ENCODE results near the gene ASAP3.

Gene ASAP3

GRCh38 chr1:23526329-23527041 is 42.5 kb upstream of the ASAP3 start:
- TF ChIP-seq TCF4 (CRISPR knock-in tag; IDR thresholded peaks at IDR 0.05; ENCODE audit: borderline replicate concordance) (no peak), ZC3H10 (CRISPR knock-in tag; IDR thresholded peaks at IDR 0.05) (no peak), PPARA (CRISPR knock-in tag; IDR thresholded peaks at IDR 0.05; ENCODE audit: borderline replicate concordance) (no peak), ZNF70 (CRISPR knock-in tag; IDR thresholded peaks at IDR 0.05) (no peak), OSR1 (CRISPR knock-in tag; IDR thresholded peaks at IDR 0.05) (no peak), BACH2 (CRISPR knock-in tag; IDR thresholded peaks at IDR 0.05; ENCODE audit: borderline replicate concordance) (no peak), ZFP3 (CRISPR knock-in tag; IDR thresholded peaks at IDR 0.05) (no peak)
- ATAC-seq = no peak

GRCh38 chr1:23525558-23526250 is 41.7 kb upstream of the ASAP3 start:
- TF ChIP-seq OSR1 (CRISPR knock-in tag; IDR thresholded peaks at IDR 0.05) (no peak), CREB5 (CRISPR knock-in tag; IDR thresholded peaks at IDR 0.05; ENCODE audit: low read depth) (no peak), CSDC2 (CRISPR knock-in tag; IDR thresholded peaks at IDR 0.05) (no peak), ESRRG (CRISPR knock-in tag; IDR thresholded peaks at IDR 0.05) (no peak), ZC3H10 (CRISPR knock-in tag; IDR thresholded peaks at IDR 0.05) (no peak), ZNF8 (CRISPR knock-in tag; IDR thresholded peaks at IDR 0.05) (no peak), TSHZ2 (CRISPR knock-in tag; IDR thresholded peaks at IDR 0.05) (no peak), ZNF565 (CRISPR knock-in tag; conservative IDR thresholded peaks at IDR 0.05; ENCODE audit: low read depth) (no peak), PPARA (CRISPR knock-in tag; IDR thresholded peaks at IDR 0.05; ENCODE audit: borderline replicate concordance) (no peak), ISL1 (CRISPR knock-in tag; IDR thresholded peaks at IDR 0.05) (no peak), GLIS3 (CRISPR knock-in tag; IDR thresholded peaks at IDR 0.05) (no peak), RARB (CRISPR knock-in tag; IDR thresholded peaks at IDR 0.05) (no peak), SNAI2 (CRISPR knock-in tag; IDR thresholded peaks at IDR 0.05) (no peak), ZFP30 (CRISPR knock-in tag; IDR thresholded peaks at IDR 0.05) (no peak), PATZ1 (CRISPR knock-in tag; IDR thresholded peaks at IDR 0.05; ENCODE audit: borderline replicate concordance) (no peak)

GRCh38 chr1:23524716-23525401 is 40.9 kb upstream of the ASAP3 start:
- ATAC-seq = no peak
- TF ChIP-seq CSRNP3 (CRISPR knock-in tag; IDR thresholded peaks at IDR 0.05) = no peak
- no peak for TF ChIP-seq ISL1 (CRISPR knock-in tag; IDR thresholded peaks at IDR 0.05)

More at GRCh38 chr1:23525558-23526250, 41.7 kb upstream of the ASAP3 start:
- no peak for ATAC-seq

GRCh38 chr1:23524163-23524562 is 40.2 kb upstream of the ASAP3 start:
- no peak for TF ChIP-seq ZC3H10 (CRISPR knock-in tag; IDR thresholded peaks at IDR 0.05)
- no peak for TF ChIP-seq ZFP30 (CRISPR knock-in tag; IDR thresholded peaks at IDR 0.05)
- TF ChIP-seq ARNTL (CRISPR knock-in tag; IDR thresholded peaks at IDR 0.05; ENCODE audit: borderline replicate concordance, low read depth) = no peak
- no peak for TF ChIP-seq POU6F1 (CRISPR knock-in tag; IDR thresholded peaks at IDR 0.05; ENCODE audit: borderline replicate concordance, low read depth)
- TF ChIP-seq ZFP3 (CRISPR knock-in tag; IDR thresholded peaks at IDR 0.05) = no peak
- no peak for TF ChIP-seq ZNF565 (CRISPR knock-in tag; conservative IDR thresholded peaks at IDR 0.05; ENCODE audit: low read depth)
- no peak for TF ChIP-seq OSR1 (CRISPR knock-in tag; IDR thresholded peaks at IDR 0.05)
- no peak for TF ChIP-seq ISL1 (CRISPR knock-in tag; IDR thresholded peaks at IDR 0.05)
- TF ChIP-seq PPARA (CRISPR knock-in tag; IDR thresholded peaks at IDR 0.05; ENCODE audit: borderline replicate concordance) = no peak
- ATAC-seq = no peak
